ENCODE results near the gene TOGARAM2.

- TF ChIP-seq EZH2 (IDR thresholded peaks at IDR 0.05; ENCODE audit: insufficient read depth, poor library complexity, severe bottlenecking) (no peak), EZH2phosphoT487 (IDR thresholded peaks at IDR 0.05; ENCODE audit: insufficient read depth, low read depth) (no peak)
Measured at GRCh38 chr2:29009711-29010677, 28.9 kb downstream of the TOGARAM2 start.

Data from GM23248 (cell line).